GM19372 (cell line): ENCODE measurements around the gene KRT6A.
"Not testable (repeated sequence)": the region's sequence is repeated elsewhere in the genome, so short reads cannot be mapped to it uniquely, and the experiment has no call there.

Source experiments
- ATAC-seq: cut with Tn5 transposase; IDR thresholded peaks from one replicate; pipeline ENCODE4 v1.9.1; 2021; ENCODE audit warnings: mild to moderate bottlenecking, low read depth, moderate library complexity; ENCODE audit not compliant: unreplicated experiment

The KRT6A gene

GRCh38 chr12:52506858-52507715 lies 14.0 kb upstream of the KRT6A start:
- no peak for ATAC-seq

- ATAC-seq, result no peak
Measured at GRCh38 chr12:52502877-52503276, 9.8 kb upstream of the KRT6A start.

GRCh38 chr12:52501490-52501889 lies 8.4 kb upstream of the KRT6A start:
- ATAC-seq, result no peak

GRCh38 chr12:52500574-52500973 lies 7.5 kb upstream of the KRT6A start:
- ATAC-seq, result not testable (repeated sequence)

GRCh38 chr12:52499806-52500560 lies 6.9 kb upstream of the KRT6A start:
- ATAC-seq, result no peak

GRCh38 chr12:52498946-52499345 lies 5.9 kb upstream of the KRT6A start:
- no peak for ATAC-seq

- ATAC-seq, result no peak
Measured at GRCh38 chr12:52497975-52498374, 4.9 kb upstream of the KRT6A start.

GRCh38 chr12:52496590-52497071 lies 3.6 kb upstream of the KRT6A start:
- ATAC-seq, result no peak

- ATAC-seq, result no peak
Measured at GRCh38 chr12:52496054-52496453, 3.0 kb upstream of the KRT6A start.

- ATAC-seq, result no peak
Measured at GRCh38 chr12:52495389-52495788, 2.3 kb upstream of the KRT6A start.

- no peak for ATAC-seq
Measured at GRCh38 chr12:52494518-52494917, 1.5 kb upstream of the KRT6A start.

GRCh38 chr12:52494100-52494499 lies 1.0 kb upstream of the KRT6A start:
- no peak for ATAC-seq

GRCh38 chr12:52492405-52492804 lies 652 bp downstream of the KRT6A start:
- not testable (repeated sequence) for ATAC-seq

GRCh38 chr12:52491495-52491894 lies 1.6 kb downstream of the KRT6A start:
- not testable (repeated sequence) for ATAC-seq

GRCh38 chr12:52488736-52489135 lies 4.3 kb downstream of the KRT6A start:
- no peak for ATAC-seq

GRCh38 chr12:52487744-52488443 lies 5.2 kb downstream of the KRT6A start:
- not testable (repeated sequence) for ATAC-seq

GRCh38 chr12:52487211-52487610 lies 5.8 kb downstream of the KRT6A start:
- no peak for ATAC-seq

GRCh38 chr12:52486166-52487105 lies 6.6 kb downstream of the KRT6A start:
- ATAC-seq, result no peak

GRCh38 chr12:52480073-52480472 lies 13.0 kb downstream of the KRT6A start:
- ATAC-seq, result no peak

- ATAC-seq, result no peak
Measured at GRCh38 chr12:52477651-52478050, 15.4 kb downstream of the KRT6A start.
